Neuronal stem cell (in vitro differentiated cells): ENCODE results near the gene MIGA2.

Experiments
- DNase-seq: peaks from one replicate; pipeline ENCODE4 v3.0.0-alpha.2; 2013; ENCODE audit warnings: low spot score
- H2AFZ ChIP-seq: one replicate; pipeline ENCODE4 v1.6.1; 2013; ENCODE audit warnings: mild to moderate bottlenecking, low read length, inconsistent platforms
- H2AK5ac ChIP-seq: 2 replicates; pipeline ENCODE4 v1.6.1; 2013; ENCODE audit warnings: low read depth, mild to moderate bottlenecking, inconsistent platforms, low read length, moderate library complexity, mixed read lengths
- H2BK120ac ChIP-seq: 2 replicates; pipeline ENCODE4 v1.6.1; 2013; ENCODE audit warnings: low read depth, mild to moderate bottlenecking, inconsistent platforms, low read length, moderate library complexity, mixed read lengths
- H2BK12ac ChIP-seq: one replicate; pipeline ENCODE4 v1.6.1; 2013; ENCODE audit warnings: low read length, inconsistent platforms
- H2BK15ac ChIP-seq: 2 replicates; pipeline ENCODE4 v1.6.1; 2013; ENCODE audit warnings: mild to moderate bottlenecking, low read length, inconsistent platforms, mixed read lengths
- H2BK5ac ChIP-seq: one replicate; pipeline ENCODE4 v1.6.1; 2013; ENCODE audit warnings: inconsistent platforms, mild to moderate bottlenecking, low read length, moderate library complexity
- H3K14ac ChIP-seq: one replicate; pipeline ENCODE4 v1.6.1; 2013; ENCODE audit warnings: low read length, inconsistent platforms
- H3K18ac ChIP-seq: 2 replicates; pipeline ENCODE4 v1.6.1; 2013; ENCODE audit warnings: low read length, inconsistent platforms
- H3K23ac ChIP-seq: 2 replicates; pipeline ENCODE4 v1.6.1; 2013; ENCODE audit warnings: low read depth, mild to moderate bottlenecking, mixed read lengths, low read length, inconsistent platforms; ENCODE audit not compliant: poor library complexity
- H3K27ac ChIP-seq: replicated peaks from 3 replicates; pipeline ENCODE4 v1.5.1; 2013; ENCODE audit warnings: low read length, inconsistent platforms
- H3K27me3 ChIP-seq, 3 experiments: 2 replicates each; pipeline ENCODE4 v1.6.1; 2013; ENCODE audit warnings: low read length in 3 of 3, mild to moderate bottlenecking in 2 of 3, inconsistent platforms in 1 of 3, low read depth in 1 of 3, mixed read lengths in 1 of 3, moderate library complexity in 1 of 3; ENCODE audit not compliant: control insufficient read depth in 3 of 3, insufficient read depth in 3 of 3
- H3K36me3 ChIP-seq, 2 donors: replicated peaks in 1 of 2; 2 replicates each; pipeline ENCODE4 v1.6.1; 2013; ENCODE audit warnings: low read length in 2 of 2; ENCODE audit not compliant: control insufficient read depth in 2 of 2, insufficient read depth in 2 of 2
- H3K4ac ChIP-seq: 2 replicates; pipeline ENCODE4 v1.6.1; 2013; ENCODE audit warnings: inconsistent platforms, mild to moderate bottlenecking, low read length, moderate library complexity
- H3K4me1 ChIP-seq, 2 donors: 1 replicate in 1 of 2; 2 replicates in 1 of 2; pipeline ENCODE4 v1.6.1; 2013; ENCODE audit warnings: low read length in 2 of 2, low read depth in 1 of 2; ENCODE audit not compliant: control insufficient read depth in 2 of 2, insufficient read depth in 1 of 2
- H3K4me2 ChIP-seq: one replicate; pipeline ENCODE4 v1.6.1; 2013; ENCODE audit warnings: mild to moderate bottlenecking, low read length, inconsistent platforms; ENCODE audit not compliant: insufficient read depth, poor library complexity, severe bottlenecking
- H3K4me3 ChIP-seq, 2 donors: 2 replicates each; pipeline ENCODE4 v1.5.1; 2013; ENCODE audit warnings: low read length in 2 of 2, mild to moderate bottlenecking in 2 of 2, inconsistent platforms in 1 of 2, moderate library complexity in 1 of 2
- H3K79me1 ChIP-seq: one replicate; pipeline ENCODE4 v1.6.1; 2013; ENCODE audit warnings: low read depth, mild to moderate bottlenecking, inconsistent platforms, low read length, moderate library complexity
- H3K9ac ChIP-seq: one replicate; pipeline ENCODE4 v1.6.1; 2013; ENCODE audit warnings: mild to moderate bottlenecking, low read depth, low read length, inconsistent platforms; ENCODE audit not compliant: poor library complexity
- H3K9me3 ChIP-seq, 2 donors: replicated peaks in 1 of 2; 2 replicates each; pipeline versions ENCODE3 to v1.6.1; 2013; ENCODE audit warnings: low read length in 2 of 2, mild to moderate bottlenecking in 2 of 2, inconsistent platforms in 1 of 2, low read depth in 1 of 2, mixed read lengths in 1 of 2, moderate library complexity in 1 of 2; ENCODE audit not compliant: control insufficient read depth in 2 of 2, insufficient read depth in 1 of 2
- H4K8ac ChIP-seq: one replicate; pipeline ENCODE4 v1.6.1; 2013; ENCODE audit warnings: low read depth, mild to moderate bottlenecking, inconsistent platforms, low read length, moderate library complexity
- H4K91ac ChIP-seq: one replicate; pipeline ENCODE4 v1.6.1; 2013; ENCODE audit warnings: low read length, low read depth, mild to moderate bottlenecking, inconsistent platforms; ENCODE audit not compliant: poor library complexity
- WGBS, 2 donors: extraction: QIAGEN DNeasy Blood & Tissue Kit; methylation state at CpG; one replicate each; pipeline ENCODE4 v1.1.7; 2013; ENCODE audit warnings: missing lambda C conversion rate in 2 of 2, mixed read lengths in 1 of 2; ENCODE audit not compliant: insufficient read length in 2 of 2, insufficient replicate concordance in 1 of 2; ENCODE audit errors: extremely low coverage in 2 of 2; 5-methylcytosine and 5-hydroxymethylcytosine counted together

MIGA2 gene

GRCh38 chr9:128995791-128996190 is 40.6 kb upstream of the MIGA2 start:
- Histone ChIP-seq H3K14ac (no peak overlapping the region), H3K79me1 (no peaks in the 10 kb centered on the region), H2AK5ac (no peak overlapping the region), H2BK12ac (no peak overlapping the region), H2BK5ac (no peak overlapping the region), H4K91ac (no peak overlapping the region), H3K9ac (no peak overlapping the region), H3K4me2 (no peak overlapping the region), H3K36me3 (peaks cover 60 to 93% of the 10 kb centered on the region in 2 donors), H4K8ac (no peak overlapping the region), H3K27ac (no peak overlapping the region), H3K18ac (no peak overlapping the region), H3K9me3 (no peaks in the 10 kb centered on the region), H2BK15ac (no peak overlapping the region), H3K4ac (no peak overlapping the region), H2BK120ac (no peak overlapping the region), H3K23ac (no peak overlapping the region), H3K4me3 (no peak overlapping the region), H3K27me3 (no peaks in the 10 kb centered on the region), H3K4me1 (no peaks in the 10 kb centered on the region), H2AFZ (no peak overlapping the region)
- no CpG with 5 or more reads among the region's 5 CpGs for WGBS, 2 donors
- DNase-seq: no peak

- no peak overlapping the region for H2BK12ac ChIP-seq
- WGBS, 2 donors: no CpG with 5 or more reads among the region's 6 CpGs
Observed at GRCh38 chr9:128998462-128998861, 38.0 kb upstream of the MIGA2 start.

GRCh38 chr9:128999581-129000206 is 36.7 kb upstream of the MIGA2 start:
- Histone ChIP-seq H3K27me3 (no peaks in the 10 kb centered on the region), H3K27ac (no peak overlapping the region), H3K4me3 (no peak overlapping the region), H2AFZ (no peak overlapping the region), H3K18ac (no peak overlapping the region), H3K4ac (no peak overlapping the region), H4K91ac (no peak overlapping the region), H3K4me1 (no peaks in the 10 kb centered on the region), H3K14ac (no peak overlapping the region), H2AK5ac (no peak overlapping the region), H3K36me3 (peaks cover 71 to 94% of the 10 kb centered on the region in 2 donors), H3K79me1 (no peaks in the 10 kb centered on the region), H2BK12ac (no peak overlapping the region), H2BK120ac (no peak overlapping the region), H2BK5ac (no peak overlapping the region), H2BK15ac (no peak overlapping the region), H3K4me2 (no peak overlapping the region), H3K9me3 (peaks cover 0 to 2% of the 10 kb centered on the region in 2 donors), H3K23ac (no peak overlapping the region), H4K8ac (no peak overlapping the region), H3K9ac (no peak overlapping the region)
- WGBS, 2 donors: no CpG with 5 or more reads among the region's 13 CpGs
- DNase-seq: no peak

More at GRCh38 chr9:128998462-128998861, 38.0 kb upstream of the MIGA2 start:
- no peak for DNase-seq
- Histone ChIP-seq H2AFZ (no peak overlapping the region), H3K9me3 (peaks cover 0 to 2% of the 10 kb centered on the region in 2 donors), H3K36me3 (peaks cover 77 to 96% of the 10 kb centered on the region in 2 donors), H2BK5ac (no peak overlapping the region), H3K14ac (no peak overlapping the region), H2BK15ac (no peak overlapping the region), H3K18ac (no peak overlapping the region), H2BK120ac (no peak overlapping the region), H2AK5ac (no peak overlapping the region), H3K4me1 (no peaks in the 10 kb centered on the region), H4K91ac (no peak overlapping the region), H3K4me3 (no peak overlapping the region), H3K4ac (no peak overlapping the region), H3K4me2 (no peak overlapping the region), H4K8ac (no peak overlapping the region), H3K23ac (no peak overlapping the region), H3K79me1 (no peaks in the 10 kb centered on the region), H3K27ac (no peak overlapping the region), H3K9ac (peak overlapping the region; percentile 50), H3K27me3 (no peaks in the 10 kb centered on the region)

GRCh38 chr9:129001504-129002325 is 34.7 kb upstream of the MIGA2 start:
- DNase-seq: no peak
- H4K91ac ChIP-seq: no peak overlapping the region

More at GRCh38 chr9:129001504-129002325, 34.7 kb upstream of the MIGA2 start:
- peaks cover 0 to 2% of the 10 kb centered on the region in 2 donors for H3K9me3 ChIP-seq
- no peak overlapping the region for H2BK12ac ChIP-seq
- no peak overlapping the region for H3K4me3 ChIP-seq
- no peak overlapping the region for H3K14ac ChIP-seq
- H3K27ac ChIP-seq: no peak overlapping the region
- no peak overlapping the region for H2BK120ac ChIP-seq
- no peak overlapping the region for H3K4ac ChIP-seq
- no peak overlapping the region for H3K9ac ChIP-seq
- H2AFZ ChIP-seq: no peak overlapping the region
- H3K4me2 ChIP-seq: no peak overlapping the region
- WGBS, 2 donors: no CpG with 5 or more reads among the region's 10 CpGs
- H3K27me3 ChIP-seq: no peaks in the 10 kb centered on the region
- H4K8ac ChIP-seq: no peak overlapping the region
- H3K36me3 ChIP-seq: peaks cover 74 to 94% of the 10 kb centered on the region in 2 donors
- no peaks in the 10 kb centered on the region for H3K79me1 ChIP-seq
- no peak overlapping the region for H3K18ac ChIP-seq
- no peak overlapping the region for H3K23ac ChIP-seq
- H3K4me1 ChIP-seq: no peaks in the 10 kb centered on the region
- no peak overlapping the region for H2BK5ac ChIP-seq
- H2BK15ac ChIP-seq: no peak overlapping the region
- H2AK5ac ChIP-seq: no peak overlapping the region
